IPS DF 19.7 (cell line): ENCODE results near the gene RNPEPL1.

Experiments
- DNase-seq: peaks from one replicate; pipeline ENCODE4 v3.0.0-alpha.2; 2013; ENCODE audit warnings: low read depth, low spot score

Gene RNPEPL1

DNA sequence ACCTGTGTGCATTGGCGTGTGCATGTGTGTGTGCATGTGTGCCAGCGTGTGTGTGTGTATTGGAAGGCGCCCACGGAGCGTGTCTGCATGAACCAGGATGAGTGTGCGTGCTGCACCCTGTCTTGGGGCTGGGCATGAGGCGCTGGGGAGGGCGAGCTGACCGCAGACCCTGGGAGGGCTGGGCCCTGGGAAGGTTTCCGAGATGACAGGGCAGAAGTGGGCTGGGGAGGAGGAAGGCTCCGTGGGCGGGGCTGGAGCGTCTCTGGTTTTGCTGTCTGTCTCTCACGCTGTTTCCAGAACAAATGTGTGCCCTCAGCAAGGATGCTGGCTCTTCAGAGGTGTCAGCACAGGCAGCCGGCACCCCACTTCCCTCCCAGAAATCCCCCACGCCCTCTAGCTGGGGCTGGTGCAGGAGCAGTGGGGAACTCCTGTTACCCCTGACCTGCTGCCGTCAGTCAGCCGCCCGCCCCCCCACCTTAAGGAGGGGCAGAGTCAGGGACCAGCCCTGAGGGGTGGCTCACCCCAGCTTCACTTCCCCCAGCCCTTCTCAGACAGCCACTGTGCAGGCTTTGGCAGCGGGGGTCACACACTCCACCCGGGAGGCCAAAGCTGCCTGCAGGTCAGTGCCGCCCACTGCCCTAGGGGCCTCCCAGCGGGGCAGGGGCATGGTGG is 56.8 kb downstream of the RNPEPL1 start, which contains the start of gene GPR35:
TSS of gene GPR35 (plus strand) at position 531 of the 672 bp plus-strand sequence. CDS start 4,473 bp downstream, outside the sequence.
- no peak for DNase-seq

DNA sequence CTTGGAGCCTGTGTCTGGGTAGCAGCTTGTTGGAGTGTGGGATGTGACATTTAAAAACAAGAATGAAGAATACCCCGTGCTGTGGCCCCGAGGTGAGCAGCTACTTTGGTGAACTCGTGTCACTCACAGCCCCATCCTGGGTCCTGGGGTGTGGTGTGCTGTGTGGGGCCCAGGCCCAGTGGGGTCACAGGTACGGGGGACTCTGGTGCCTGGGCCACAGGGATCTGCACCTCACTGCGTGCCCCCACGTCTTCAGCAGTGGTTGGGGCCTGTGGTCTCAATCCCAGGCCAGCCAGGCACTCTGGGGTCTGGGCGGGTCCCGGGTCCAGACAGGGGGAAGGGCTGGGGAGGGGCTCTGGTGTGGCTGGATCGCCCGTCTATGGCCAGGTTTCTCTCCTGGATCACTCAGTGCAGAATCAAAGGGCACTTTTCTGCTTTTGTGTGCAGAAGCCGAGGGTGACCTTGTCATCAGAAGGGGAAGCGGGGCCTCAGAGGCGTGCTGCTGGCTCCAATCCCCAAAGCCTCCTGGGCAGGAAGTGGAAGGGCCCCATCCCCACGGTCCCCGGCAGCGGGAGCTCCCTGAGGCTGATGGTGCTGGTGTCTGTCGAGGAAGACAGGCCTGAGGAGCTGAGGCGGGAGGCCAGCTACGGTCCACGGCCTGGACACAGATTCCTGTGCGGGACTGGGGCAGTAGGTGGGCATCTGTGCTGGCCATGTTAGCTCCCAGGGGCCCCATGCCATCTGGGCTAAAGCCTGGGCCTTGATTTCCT is 58.4 kb downstream of the RNPEPL1 start:
- no peak for DNase-seq

DNA sequence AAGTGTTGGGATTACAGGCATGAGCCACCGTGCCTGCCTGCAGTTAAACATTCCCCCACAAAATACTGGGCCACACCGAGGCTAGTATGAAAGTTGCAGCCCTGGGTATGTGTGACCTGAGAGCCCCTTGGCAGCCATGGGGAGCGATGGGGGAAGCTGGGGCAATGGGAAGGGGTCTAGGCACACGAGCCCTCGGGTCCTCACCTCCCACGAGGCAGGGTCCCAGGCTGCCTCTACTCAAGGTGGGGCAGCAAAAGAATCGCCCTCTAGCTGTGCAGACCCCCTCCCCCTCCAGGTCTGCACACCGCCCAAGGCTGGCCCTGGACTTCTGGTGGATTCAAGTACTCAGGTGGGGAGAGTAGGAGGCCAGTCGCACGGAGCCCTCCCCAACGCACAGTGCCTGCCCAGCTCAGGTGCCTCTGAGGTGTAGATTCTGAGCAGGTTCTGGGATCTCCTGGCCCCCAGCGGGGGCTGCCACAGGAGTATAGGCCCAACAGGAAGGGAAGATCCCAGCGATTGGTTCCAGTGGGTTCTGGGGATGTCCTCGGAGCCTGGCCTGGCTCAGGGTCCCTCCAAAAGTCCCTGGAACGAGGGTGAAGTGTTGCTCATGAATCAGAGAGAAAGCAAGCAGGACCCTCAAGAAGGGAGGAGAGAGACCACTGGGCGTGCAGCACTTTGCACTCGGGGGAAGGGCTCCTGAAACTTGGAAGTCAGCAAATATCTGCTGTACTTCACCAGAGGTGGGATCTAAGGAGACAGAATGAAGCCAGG is 59.6 kb downstream of the RNPEPL1 start:
- DNase-seq: no peak

DNA sequence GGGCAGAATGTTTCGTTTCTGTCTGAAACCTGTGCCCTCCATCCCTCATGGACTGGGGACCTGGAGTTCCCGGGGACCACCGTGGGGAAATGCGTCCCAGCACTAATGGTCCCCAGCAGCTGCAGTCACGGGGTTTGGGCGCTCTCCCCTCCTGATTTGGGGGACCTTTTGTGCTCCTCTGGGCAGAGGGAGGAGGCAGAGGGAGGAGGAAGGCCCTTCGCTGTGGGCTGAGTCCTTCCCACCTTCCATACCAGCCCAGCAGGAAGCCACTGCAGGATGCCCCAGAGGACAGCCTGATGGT is 60.2 kb downstream of the RNPEPL1 start:
- DNase-seq: no peak

DNA sequence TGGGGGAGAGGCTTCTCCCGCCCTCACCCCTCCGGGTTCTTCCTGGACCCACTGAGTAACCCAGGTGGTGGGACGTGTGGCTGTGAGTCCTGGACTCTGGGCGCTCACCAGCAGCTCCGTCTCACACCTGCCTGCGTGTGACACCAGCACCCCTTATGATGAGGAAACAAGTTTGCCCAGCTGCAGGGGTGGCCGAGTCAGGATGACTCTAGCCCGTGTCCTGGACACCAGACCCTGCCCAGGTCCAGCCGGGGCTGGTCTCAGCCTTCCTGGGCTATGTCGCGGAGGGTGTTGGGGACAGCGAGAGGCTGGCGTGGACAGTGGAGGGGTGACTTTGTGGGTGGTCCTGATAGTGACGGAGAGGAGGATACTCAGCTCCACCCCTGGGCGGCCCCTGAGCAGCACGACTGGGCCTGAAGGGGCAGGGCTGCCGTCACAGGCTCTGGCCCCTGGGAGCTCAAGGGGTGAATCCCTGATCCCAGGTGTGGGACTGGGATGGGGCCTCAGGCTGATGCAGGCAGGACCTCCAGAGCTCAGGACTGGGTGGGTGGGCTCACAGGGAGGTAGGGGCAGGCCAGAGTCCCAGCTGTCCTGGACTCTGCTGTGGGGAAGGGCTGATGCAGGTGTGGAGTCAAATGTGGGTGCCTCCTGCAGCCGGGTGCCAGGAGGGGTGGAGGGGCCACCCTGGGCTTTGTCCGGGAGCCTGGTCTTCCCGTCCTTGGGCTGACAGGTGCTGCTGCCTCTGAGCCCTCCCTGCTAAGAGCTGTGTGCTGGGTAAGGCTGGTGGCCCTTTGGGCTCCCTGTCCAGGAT is 60.7 kb downstream of the RNPEPL1 start:
- no peak for DNase-seq

DNA sequence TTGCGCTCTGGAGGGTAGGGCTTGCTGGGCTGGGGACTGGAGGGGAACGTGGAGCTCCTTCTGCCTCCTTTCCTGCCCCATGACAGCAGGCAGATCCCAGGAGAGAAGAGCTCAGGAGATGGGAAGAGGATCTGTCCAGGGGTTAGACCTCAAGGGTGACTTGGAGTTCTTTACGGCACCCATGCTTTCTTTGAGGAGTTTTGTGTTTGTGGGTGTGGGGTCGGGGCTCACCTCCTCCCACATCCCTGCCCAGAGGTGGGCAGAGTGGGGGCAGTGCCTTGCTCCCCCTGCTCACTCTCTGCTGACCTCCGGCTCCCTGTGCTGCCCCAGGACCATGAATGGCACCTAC is 61.3 kb downstream of the RNPEPL1 start:
- no peak for DNase-seq

DNA sequence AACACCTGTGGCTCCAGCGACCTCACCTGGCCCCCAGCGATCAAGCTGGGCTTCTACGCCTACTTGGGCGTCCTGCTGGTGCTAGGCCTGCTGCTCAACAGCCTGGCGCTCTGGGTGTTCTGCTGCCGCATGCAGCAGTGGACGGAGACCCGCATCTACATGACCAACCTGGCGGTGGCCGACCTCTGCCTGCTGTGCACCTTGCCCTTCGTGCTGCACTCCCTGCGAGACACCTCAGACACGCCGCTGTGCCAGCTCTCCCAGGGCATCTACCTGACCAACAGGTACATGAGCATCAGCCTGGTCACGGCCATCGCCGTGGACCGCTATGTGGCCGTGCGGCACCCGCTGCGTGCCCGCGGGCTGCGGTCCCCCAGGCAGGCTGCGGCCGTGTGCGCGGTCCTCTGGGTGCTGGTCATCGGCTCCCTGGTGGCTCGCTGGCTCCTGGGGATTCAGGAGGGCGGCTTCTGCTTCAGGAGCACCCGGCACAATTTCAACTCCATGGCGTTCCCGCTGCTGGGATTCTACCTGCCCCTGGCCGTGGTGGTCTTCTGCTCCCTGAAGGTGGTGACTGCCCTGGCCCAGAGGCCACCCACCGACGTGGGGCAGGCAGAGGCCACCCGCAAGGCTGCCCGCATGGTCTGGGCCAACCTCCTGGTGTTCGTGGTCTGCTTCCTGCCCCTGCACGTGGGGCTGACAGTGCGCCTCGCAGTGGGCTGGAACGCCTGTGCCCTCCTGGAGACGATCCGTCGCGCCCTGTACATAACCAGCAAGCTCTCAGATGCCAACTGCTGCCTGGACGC is 61.9 kb downstream of the RNPEPL1 start:
- DNase-seq: no peak
